HG02642 (cell line): Measurements from ENCODE around the gene SLC25A48.
A peak's percentile ranks its signal among the peaks of the same experiment; 100 is the strongest.
"Not testable (repeated sequence)": the region's sequence is repeated elsewhere in the genome, so short reads cannot be mapped to it uniquely, and the experiment has no call there.

Experiments
- ATAC-seq: cut with Tn5 transposase; IDR thresholded peaks from one replicate; pipeline ENCODE4 v1.9.1; 2021; ENCODE audit warnings: mild to moderate bottlenecking; ENCODE audit not compliant: unreplicated experiment, poor library complexity

The SLC25A48 gene

DNA sequence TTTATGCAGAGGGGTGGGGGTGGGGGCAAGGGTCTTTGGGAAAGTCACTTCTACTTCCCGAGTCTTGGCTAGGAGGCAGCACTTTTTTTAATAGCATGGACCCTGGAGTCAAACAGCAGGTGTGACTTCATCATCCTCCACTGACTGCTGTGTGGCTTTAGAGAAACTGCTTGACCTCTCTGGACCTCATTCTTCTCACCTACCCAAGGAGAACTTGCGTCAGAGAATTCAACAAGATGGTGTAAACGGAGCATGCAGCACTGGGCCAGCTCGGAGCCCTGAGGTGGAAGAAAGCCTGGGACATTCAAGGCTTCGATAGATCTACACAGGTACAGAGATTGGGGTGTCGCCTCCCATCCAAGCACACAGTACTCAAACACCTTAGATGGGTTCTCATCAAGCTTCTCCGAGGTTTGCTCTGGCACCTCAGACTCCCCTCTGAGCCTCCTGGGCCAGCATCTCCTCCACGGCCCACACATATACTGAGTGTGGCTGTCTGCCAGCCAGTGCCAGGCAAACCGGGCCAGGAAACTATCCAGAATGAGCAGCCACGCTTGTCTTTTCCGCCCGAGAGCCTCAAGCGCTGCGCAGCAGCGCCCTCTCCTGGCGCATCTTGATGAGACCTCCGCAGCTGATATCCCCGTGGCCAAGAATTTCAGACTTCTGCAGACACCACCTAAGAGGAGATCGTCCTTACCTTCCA lies 4.6 kb upstream of the SLC25A48 start:
- ATAC-seq = no peak

DNA sequence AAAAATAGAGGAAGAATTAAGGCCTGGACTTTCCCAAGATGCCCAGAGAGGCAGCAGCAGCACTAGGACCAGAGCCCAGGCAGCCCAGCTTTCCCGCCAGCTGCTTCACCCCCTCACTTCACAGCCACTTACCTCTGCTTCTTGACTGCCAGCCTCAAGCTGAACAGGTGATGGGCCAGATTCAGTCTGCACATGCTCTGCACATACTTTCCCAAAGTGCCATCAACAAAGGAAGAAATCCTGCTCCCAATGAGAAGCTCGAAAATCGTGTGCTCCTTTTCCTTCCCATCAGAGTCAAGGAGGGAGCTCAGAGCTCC lies 4.1 kb upstream of the SLC25A48 start:
- no peak for ATAC-seq

DNA sequence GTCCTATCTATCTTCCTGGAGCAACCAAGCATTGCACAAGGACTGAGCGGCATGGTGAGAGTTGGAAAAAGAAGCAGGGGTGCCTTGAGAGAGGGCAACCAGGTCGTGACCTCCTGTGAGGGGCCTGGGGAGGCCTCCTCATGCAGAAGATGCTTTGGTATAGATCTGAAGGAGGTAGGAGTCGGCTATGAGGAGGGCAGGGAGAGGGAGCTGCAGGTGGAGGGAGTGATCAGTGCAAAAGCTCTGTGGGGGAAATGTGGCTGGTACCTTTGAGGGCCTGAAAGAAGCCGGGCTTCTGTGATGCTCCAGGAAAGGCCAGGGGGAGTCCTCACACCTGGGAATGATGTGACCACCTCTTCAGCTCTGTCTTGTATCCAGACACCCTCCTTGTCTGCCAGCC lies 3.6 kb upstream of the SLC25A48 start:
- no peak for ATAC-seq

DNA sequence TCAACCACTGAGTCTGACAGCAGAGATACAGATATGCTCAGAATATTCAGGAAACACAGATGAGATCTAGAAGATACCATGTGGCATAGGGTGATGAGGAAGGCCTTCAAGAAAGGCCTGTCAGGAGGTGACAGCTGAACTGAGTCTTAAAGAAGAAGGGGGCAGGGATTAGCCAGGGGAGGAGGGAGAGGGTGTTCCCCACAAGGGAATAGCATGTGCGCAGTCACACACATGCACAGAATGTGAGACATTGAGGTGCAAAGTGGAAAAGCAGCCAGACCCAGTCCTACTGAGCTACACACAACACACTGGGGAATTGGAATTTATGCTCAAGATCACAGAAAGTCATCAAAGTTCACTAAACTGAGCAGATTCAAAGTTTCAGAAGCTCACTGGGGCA lies 3.0 kb upstream of the SLC25A48 start:
- no peak for ATAC-seq

- ATAC-seq = no peak
Observed at GRCh38 chr5:135831851-135832555, 2.5 kb upstream of the SLC25A48 start.

DNA sequence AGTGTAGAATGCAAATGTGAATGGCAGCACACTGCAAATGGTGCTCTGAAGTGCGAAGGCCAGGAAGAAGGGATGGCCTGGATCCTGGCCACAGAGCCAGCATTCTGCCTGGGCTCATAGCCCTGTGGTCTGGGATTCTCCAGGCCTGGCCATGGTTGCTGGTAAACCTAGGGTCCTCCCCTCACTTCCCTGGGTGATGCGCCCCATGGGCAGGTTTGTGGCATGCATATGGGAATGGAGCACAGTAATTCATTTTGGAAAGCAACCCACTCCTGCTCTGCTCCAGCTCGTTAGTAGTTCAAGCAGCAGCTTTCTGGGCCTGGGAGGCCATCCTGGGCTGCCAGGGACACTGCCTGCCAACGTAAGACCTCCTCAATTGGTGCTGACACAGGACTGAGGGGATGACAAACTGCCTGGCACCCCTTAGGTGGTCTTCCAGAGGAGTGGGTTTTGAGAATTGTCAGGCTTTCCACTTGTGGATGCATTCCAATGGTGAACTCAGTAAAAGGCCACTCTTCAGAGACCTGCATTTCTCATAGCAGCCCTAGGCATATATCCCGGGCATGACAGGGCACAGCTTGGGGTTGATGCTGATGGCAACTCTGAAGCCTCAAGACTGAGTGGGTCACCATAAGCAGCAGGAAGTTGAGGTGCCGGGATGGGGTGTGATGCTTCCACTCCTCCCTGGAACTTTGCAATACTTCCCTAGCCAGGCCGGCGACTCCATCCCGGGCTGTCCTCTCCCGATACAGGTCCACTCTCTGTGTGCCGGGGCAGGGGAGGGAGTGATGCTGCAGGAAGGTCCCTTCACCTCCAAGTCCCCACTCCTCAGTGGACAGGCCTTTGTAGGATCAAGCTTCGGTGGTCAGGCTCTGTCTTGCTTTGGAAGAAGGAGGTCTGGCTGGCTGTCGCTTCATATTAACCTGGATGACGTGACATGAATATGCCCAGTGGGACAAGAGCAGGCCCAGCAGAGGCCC lies 1.2 kb upstream of the SLC25A48 start:
- no peak for ATAC-seq

- ATAC-seq = peak; percentile 86
Observed at GRCh38 chr5:135833961-135834638, 363 bp upstream of the SLC25A48 start.

GRCh38 chr5:135835766-135836165 lies 1.3 kb downstream of the SLC25A48 start:
- ATAC-seq = no peak

GRCh38 chr5:135838395-135838794 lies 3.9 kb downstream of the SLC25A48 start:
- ATAC-seq = not testable (repeated sequence)

DNA sequence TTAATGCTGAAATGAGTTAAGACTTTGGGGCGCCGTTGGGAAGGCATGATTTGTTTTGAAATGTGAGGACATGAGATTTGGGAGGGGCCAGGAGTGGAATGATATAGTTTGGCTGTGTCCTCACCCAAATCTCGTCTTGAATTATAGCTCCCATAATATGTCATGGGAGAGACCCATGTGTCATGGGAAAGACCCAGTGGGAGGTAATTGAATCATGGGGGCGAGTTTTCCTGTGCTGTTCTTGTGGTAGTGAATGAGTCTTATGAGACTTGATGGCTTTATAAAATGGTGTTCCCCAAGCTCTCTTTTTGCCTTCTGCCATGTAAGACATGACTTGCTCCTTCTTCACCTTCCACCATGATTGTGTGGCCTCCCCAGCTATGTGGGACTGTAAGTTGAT lies 5.1 kb downstream of the SLC25A48 start:
- no peak for ATAC-seq

GRCh38 chr5:135840959-135841358 lies 6.5 kb downstream of the SLC25A48 start:
- ATAC-seq = no peak

DNA sequence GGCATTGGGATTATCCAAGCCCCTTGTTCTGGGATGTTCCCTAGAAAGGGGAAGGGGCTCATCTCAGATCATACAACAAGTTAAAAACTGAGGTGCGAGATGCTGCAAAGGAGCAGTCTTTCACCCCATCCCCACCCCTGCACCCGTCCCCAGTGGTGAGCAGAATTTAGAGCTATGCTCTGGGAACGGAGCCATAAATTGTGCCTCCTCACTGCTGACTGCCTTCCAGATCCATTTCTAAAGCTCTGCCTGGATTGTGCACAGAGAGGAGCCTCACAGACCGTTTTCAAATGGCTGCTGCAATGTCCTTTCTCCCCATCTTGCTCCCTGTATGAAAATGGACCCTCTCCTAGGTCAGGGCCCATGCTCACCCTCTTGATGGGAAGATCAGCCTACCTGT lies 8.3 kb downstream of the SLC25A48 start:
- ATAC-seq = no peak

DNA sequence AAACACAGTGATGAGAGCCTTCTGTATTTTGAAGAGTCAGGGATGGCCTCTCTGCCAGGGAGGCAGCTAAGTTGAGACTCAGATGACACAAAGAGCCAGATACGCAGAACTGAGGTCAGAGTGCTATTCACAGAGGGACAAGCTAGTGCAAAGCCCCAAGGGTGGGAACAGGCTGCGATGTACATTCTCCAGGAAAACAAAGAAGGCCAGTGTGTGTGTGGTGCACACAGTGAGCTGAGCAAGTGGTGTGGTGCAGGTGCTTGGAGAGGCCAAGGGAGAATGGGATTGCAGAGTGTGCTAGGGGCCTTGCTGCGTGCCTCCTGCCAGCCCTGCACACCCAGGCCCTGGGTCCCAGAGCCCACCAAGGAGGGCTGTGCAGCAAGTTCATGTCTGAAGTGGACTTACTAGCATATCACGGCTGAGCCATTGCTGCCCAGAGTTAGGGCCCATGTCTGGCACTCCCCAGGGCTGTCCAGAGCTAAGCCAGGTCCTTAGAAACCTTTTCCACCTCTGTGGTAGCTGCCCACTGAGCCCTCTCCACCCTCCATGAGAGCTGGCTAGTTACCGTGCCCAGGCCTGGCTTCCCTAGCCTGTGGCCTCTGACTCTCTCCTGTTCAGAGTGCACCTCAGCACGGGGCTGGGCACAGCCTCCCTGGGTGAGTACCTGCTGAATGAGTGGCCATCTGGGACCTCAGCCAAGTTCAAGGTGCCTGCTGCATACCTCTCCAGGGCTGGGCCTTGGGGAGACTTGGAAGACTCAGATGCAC lies 9.3 kb downstream of the SLC25A48 start:
- no peak for ATAC-seq

GRCh38 chr5:135846311-135846710 lies 11.8 kb downstream of the SLC25A48 start:
- no peak for ATAC-seq

- no peak for ATAC-seq
Observed at GRCh38 chr5:135847976-135848375, 13.5 kb downstream of the SLC25A48 start.

DNA sequence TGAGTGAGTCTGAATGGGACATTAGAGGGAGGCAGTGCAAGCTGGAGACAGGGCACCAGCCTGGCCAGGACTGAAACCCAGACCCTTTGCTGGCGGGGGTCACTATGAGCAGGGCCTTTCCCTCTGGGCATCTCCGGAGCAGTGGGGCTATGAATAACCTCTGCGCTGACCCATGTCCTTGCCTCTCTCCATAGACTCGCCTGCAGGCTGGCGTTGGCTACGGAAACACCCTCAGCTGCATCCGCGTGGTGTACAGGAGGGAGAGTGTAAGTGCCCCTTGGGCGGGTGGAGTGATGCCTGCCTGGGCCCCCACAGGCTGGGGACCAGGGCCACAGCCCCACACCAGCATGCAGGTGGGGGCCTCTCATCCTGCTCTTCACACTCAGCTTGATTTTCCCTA lies 15.8 kb downstream of the SLC25A48 start:
- no peak for ATAC-seq

- ATAC-seq = no peak
Observed at GRCh38 chr5:135850671-135851070, 16.2 kb downstream of the SLC25A48 start.

DNA sequence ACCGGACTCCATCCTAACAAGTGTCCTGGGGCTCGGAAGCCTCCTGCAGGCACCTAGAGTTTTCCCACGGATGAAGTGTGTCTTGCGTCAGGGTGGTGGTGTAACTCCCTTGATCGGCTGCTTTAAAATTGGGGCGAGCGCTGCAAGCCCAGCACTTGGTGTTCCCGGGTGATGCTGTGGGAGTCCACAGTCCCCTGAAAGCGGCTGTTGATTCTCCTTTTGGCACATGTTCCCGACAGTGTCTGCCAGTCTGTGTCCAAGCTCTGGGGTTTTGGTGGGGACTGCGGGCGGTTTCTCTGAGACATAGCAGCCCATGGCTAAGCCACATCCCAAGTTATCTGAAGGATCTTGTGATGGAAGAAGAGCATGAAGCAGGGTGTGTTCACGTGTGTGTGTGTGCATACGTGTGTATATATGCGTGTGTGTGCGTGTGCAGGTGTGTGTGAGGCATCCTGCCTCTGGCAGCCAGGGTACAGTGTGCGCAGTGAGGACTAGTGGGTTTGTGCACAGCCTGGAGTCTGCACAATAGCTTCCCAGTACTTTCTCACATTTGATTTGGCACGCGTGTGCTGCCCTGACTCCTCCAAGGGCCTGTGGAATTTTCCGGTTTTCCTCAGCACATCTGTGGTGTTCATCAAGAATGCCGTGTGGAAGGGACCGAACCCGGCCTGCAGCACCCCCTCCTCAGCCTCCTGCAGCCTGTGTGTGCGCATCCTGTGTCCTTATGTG lies 16.9 kb downstream of the SLC25A48 start:
- no peak for ATAC-seq
